Spleen (tissue), 7 donors: ENCODE measurements around the gene ZNF581.
A peak's percentile ranks its signal among the peaks of the same experiment; 100 is the strongest.

Experiments
- POLR2A ChIP-seq, 3 donors: fragments of 450-650 bp; IDR thresholded peaks; one replicate each; pipeline ENCODE4 v1.5.1; 2017; ENCODE audit warnings: antibody characterized with exemption in 3 of 3, mild to moderate bottlenecking in 1 of 3
- POLR2AphosphoS5 ChIP-seq, 3 donors: sonication (generic); formaldehyde crosslinking; IDR thresholded peaks; one replicate each; pipeline ENCODE4 v1.5.1; 2017; ENCODE audit warnings: antibody characterized with exemption in 3 of 3
- TF ChIP-seq, protein P1 (sequence below), 11 experiments: fragments of 200-600 bp in 7 of 11; fragments of 450-650 bp in 4 of 11; sonication (generic) in 4 of 11; IDR thresholded peaks in 8 of 11; conservative IDR thresholded peaks in 3 of 11; 1 replicate in 7 of 11; 2 replicates in 4 of 11; pipeline versions ENCODE4 v1.4.0 to v1.8.0; 2016 to 2021; ENCODE audit warnings: antibody characterized with exemption in 11 of 11, inconsistent platforms in 4 of 11, mild to moderate bottlenecking in 1 of 11
- donor health status: DM: no; HTN: no; CAD: no; lungs with moderate emphysema.
- donor health status: DM: no; HTN: no; CAD: no.
- donor health status: DM: no; HTN: no; CAD: no.

GRCh38 chr19:55669418-55670279 is 26.2 kb downstream of the ZNF581 start:
- TF ChIP-seq POLR2A (IDR thresholded peaks at IDR 0.05) (no peak), POLR2AphosphoS5 (IDR thresholded peaks at IDR 0.05) (peak; percentile 35 to 65 (median 51))
- TF ChIP-seq, protein P1, sequence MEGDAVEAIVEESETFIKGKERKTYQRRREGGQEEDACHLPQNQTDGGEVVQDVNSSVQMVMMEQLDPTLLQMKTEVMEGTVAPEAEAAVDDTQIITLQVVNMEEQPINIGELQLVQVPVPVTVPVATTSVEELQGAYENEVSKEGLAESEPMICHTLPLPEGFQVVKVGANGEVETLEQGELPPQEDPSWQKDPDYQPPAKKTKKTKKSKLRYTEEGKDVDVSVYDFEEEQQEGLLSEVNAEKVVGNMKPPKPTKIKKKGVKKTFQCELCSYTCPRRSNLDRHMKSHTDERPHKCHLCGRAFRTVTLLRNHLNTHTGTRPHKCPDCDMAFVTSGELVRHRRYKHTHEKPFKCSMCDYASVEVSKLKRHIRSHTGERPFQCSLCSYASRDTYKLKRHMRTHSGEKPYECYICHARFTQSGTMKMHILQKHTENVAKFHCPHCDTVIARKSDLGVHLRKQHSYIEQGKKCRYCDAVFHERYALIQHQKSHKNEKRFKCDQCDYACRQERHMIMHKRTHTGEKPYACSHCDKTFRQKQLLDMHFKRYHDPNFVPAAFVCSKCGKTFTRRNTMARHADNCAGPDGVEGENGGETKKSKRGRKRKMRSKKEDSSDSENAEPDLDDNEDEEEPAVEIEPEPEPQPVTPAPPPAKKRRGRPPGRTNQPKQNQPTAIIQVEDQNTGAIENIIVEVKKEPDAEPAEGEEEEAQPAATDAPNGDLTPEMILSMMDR (IDR thresholded peaks at IDR 0.05 in 8 of 11, conservative IDR thresholded peaks at IDR 0.05 in 3 of 11): no peak
